GM23248 (cell line): ENCODE results near the gene TSPAN32.

Experiments
- EZH2 ChIP-seq: fragments of 200-600 bp; sonication (generic); IDR thresholded peaks from 2 replicates; pipeline ENCODE4 v1.6.1; 2018; ENCODE audit warnings: antibody characterized with exemption, mild to moderate bottlenecking; ENCODE audit not compliant: insufficient read depth, poor library complexity, severe bottlenecking
- EZH2phosphoT487 ChIP-seq: fragments of 200-600 bp; sonication (generic); IDR thresholded peaks from 2 replicates; pipeline ENCODE4 v1.6.1; 2018; ENCODE audit warnings: antibody characterized with exemption, moderate library complexity, mild to moderate bottlenecking, low read depth; ENCODE audit not compliant: insufficient read depth

DNA sequence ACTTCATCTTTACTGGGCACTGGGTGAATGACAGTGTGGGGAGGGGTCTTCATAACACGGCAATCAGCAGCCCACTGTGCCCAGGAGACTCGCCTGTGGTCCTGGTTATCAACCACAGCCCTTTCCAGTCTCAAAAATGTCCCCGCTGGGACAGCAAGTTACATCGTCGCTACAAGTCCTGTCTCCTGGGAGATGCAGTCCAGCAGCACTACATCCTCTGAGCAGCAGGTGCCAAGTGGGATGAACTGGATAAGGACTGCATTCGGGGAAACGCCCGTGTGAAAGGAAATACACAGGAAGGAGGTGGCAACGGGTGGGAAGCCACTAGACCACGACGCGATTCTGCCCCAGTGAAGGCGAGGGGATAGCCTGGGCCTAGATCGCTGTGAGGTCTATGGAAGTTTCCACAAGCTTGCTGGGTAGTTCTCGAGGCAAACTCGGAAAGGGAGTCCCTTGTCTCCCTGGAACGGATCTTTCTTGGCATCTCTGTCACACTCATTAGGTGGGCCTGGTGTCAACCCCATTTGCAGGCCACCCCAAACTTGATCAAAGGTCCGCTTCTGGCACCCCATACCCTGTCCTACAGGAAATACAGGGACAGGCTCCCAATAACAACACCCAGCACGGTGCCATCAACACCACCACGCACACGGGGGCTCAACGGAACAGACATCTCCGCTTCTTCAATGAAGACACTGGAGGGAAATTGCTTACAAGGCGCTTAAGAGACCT, 35.8 kb upstream of the TSPAN32 start:
- no peak for TF ChIP-seq EZH2phosphoT487
- TF ChIP-seq EZH2 = no peak
